HG03432 (cell line): ENCODE measurements around the gene FBLN2.

Experiments
- ATAC-seq: cut with Tn5 transposase; IDR thresholded peaks from one replicate; pipeline ENCODE4 v1.9.1; 2021; ENCODE audit warnings: mild to moderate bottlenecking, moderate library complexity; ENCODE audit not compliant: unreplicated experiment

Gene FBLN2

DNA sequence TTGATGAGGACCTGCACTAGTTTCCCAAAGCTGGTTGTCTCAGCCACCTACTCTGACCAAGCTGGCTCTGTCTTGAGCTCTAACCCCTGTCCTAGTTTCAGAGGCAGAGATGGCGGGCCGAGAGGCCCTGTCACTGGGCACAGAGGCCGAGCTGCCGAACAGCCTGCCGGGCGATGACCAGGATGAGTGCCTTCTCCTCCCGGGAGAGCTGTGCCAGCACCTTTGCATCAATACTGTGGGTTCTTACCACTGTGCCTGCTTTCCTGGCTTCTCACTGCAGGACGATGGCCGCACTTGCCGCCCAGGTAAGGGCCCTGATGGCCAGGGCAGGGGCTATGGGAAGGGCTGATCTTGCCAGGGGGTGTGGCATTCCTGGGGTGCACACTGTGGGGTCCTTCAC, 69.1 kb downstream of the FBLN2 start:
- no peak for ATAC-seq

GRCh38 chr3:13618836-13619235, 69.9 kb downstream of the FBLN2 start:
- no peak for ATAC-seq

- ATAC-seq: no peak
Observed at GRCh38 chr3:13619661-13620230, 70.8 kb downstream of the FBLN2 start.

DNA sequence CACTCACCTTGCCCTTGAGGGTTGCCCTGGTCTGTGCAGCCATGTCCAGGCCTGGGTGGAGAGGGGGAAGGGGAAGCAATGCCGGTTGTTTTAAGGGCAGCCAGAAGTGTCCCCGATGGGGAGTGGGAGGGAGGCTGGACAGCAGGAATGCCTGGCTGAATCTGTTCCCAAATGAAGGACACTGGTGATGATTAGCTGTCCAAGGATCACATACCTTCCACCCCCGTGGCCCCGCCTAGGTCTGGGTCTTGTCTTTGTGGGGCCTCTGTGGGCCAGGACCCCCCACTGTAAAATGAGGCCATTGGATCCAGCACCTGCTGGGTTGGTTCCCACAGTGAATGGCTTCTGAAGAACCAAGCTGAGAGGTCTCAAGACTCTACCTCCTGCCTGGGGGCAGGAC, 71.4 kb downstream of the FBLN2 start:
- no peak for ATAC-seq

DNA sequence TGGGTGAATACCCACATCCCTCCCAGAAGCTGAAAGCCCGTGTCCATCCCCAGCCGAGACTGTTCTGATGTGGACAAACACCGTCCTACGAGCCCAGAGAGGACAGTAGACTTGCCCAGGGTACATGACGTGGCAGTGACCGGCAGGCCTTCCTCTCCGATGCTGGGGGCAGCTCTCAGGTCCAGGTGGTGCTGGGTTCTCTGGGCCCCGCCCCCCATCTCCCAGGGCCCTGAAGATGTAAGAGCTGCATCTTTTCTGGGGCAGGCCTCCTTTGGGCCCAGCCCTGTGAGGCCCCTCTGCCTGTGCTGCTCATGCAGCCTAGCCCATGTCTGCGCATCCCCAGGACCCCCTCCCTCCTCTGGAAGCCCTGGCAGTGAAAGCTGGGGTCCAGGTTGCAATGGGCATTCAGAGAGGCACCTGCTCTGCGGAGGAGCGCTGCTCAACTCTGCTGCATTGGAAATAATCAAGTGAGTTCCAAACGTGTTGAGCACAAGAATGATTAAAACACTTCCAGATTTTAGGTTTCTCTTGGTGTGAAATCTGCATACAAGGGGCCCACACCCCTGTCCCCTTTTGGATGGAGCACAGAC, 71.9 kb downstream of the FBLN2 start:
- no peak for ATAC-seq

- ATAC-seq: no peak
Observed at GRCh38 chr3:13621381-13622221, 72.7 kb downstream of the FBLN2 start.

- ATAC-seq: no peak
Observed at GRCh38 chr3:13622356-13622755, 73.4 kb downstream of the FBLN2 start.

GRCh38 chr3:13623101-13623654, 74.3 kb downstream of the FBLN2 start:
- no peak for ATAC-seq

GRCh38 chr3:13624021-13624420, 75.1 kb downstream of the FBLN2 start:
- ATAC-seq: no peak

DNA sequence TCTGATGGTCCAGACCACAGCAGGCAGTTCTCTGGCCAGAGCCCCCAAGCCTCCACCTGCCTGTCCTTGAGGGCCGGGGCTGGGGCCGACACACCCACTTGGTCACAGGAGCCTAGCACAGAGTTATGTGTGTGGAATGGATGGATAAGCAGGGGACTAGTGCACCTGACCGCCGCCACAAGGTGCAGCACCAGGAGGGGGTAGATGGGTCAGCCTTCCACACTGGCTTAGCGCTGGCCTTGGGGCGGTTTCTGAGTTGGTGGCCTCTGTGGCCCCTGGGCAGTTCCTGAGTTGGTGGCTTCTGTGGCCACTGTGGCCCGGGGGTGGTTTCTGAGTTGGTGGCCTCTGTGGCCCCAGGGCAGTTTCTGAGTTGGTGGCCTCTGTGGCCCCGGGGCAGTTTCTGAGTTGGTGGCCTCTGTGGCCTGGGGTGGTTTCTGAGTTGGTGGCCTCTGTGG, 75.8 kb downstream of the FBLN2 start:
- no peak for ATAC-seq

GRCh38 chr3:13626396-13626795, 77.5 kb downstream of the FBLN2 start:
- ATAC-seq: no peak

DNA sequence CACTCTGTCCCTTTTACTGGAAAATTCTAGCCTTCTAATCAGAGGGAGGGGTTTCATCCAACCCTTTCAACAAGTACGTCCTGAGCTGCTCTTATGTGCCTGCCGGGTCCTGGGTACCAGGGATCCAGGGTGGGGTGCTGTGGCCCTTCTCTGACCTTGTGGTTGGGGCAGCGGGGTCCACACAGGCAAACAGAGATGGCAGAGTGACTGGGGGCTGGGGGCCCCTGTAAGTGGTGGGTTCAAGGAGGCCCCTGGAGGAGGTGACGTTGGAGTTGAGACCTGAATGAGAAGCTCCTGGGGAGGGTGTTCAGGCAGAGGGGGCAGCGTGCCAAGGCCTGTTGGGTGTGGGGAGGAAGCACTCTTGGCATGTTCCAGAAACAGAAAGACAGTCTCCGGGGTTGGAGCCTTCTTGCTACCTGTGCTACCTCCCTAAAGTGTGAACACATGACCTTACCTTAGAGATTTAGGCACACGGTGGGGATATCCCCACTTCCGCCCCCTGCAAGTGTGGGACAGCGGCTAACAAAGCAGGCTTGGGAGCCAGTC, 78.1 kb downstream of the FBLN2 start:
- no peak for ATAC-seq

GRCh38 chr3:13627681-13628080, 78.8 kb downstream of the FBLN2 start:
- no peak for ATAC-seq

DNA sequence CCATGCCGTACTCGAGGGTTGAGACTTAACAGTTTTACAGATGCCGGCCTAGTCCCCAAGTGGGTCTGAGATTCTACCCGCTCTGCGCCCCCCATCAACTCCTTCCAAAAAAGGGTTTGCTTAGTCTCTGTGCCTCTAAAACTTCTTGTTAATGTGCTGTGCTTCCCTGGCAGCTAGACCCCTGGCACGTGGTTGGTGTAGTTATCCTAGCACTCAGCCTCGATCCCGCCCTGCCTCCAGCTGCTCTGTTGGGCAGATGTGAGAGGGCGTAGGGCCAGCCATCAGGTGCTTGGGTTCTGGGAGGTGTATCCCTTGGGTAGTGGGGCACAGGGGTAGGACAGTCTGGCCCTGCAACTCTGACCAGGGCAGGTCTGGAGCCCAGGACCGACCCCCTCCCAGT, 79.5 kb downstream of the FBLN2 start:
- ATAC-seq: no peak

DNA sequence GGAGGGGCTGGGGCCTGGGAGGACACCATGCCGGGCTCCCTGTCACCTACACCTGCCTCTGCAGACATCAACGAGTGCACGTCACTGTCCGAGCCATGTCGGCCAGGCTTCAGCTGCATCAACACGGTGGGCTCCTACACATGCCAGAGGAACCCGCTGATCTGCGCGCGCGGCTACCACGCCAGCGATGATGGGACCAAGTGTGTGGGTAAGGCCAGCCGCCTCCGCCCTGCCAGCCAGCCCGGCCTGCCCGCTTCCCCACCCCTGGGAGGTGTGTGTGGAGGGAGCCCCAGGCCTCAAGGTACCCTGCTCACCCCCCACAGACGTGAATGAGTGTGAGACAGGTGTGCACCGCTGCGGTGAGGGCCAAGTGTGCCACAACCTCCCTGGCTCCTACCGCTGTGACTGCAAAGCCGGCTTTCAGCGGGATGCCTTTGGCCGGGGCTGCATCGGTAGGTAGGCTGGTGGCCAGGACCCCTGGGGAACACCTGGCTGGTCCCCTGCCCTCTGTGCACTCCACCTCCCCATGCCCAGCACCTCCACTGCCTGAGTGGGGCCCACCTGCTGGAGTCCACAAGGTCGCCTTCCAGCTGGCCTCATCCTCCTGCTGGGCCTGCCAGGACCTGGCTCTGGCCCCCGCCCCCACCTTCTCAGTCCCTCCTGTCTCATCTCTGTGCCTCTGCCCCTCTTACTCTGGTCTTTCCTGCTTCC, 80.1 kb downstream of the FBLN2 start:
- no peak for ATAC-seq

GRCh38 chr3:13629644-13630043, 80.7 kb downstream of the FBLN2 start:
- no peak for ATAC-seq

GRCh38 chr3:13631256-13631655, 82.3 kb downstream of the FBLN2 start:
- no peak for ATAC-seq

DNA sequence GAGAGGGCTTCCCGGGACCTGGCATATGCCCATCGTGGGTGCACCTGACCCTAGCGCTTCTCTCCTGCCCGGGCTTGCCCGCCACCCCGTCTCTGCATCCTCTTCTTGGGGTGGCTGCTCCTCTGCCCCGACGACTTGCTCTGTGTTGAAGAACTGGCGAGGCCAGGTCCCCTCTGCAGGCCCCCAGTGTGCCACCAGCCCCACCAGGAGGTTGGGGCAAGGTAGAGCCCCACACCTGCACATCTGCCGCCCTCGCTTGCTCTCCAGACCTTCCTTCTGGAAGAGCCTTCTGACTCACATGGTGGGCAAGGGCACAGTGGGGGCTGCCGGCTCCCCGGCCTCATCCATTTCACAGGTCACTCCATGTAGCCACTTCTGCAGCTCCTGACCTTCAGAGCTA, 84.3 kb downstream of the FBLN2 start:
- no peak for ATAC-seq

GRCh38 chr3:13634151-13634550, 85.2 kb downstream of the FBLN2 start:
- ATAC-seq: no peak

- no peak for ATAC-seq
Observed at GRCh38 chr3:13634615-13635014, 85.7 kb downstream of the FBLN2 start.

- no peak for ATAC-seq
Observed at GRCh38 chr3:13636186-13636585, 87.3 kb downstream of the FBLN2 start.
